H9 (cell line): Measurements from ENCODE around the gene GSTM3. TPM values are rescaled to one million over a fixed set of nuclear protein-coding genes. Genes with fewer than 3 reads are reported as not detected.

Experiments
- DNase-seq: peaks from one replicate; pipeline ENCODE4 v3.0.0-alpha.2; 2017
- H2AFZ ChIP-seq: one replicate; pipeline ENCODE4 v1.6.1; 2013; ENCODE audit warnings: mild to moderate bottlenecking, low read length, control low read depth, moderate library complexity
- H2AK5ac ChIP-seq: 2 replicates; pipeline ENCODE4 v1.6.1; 2013; ENCODE audit warnings: low read length, control low read depth, mixed read lengths; ENCODE audit not compliant: insufficient read length
- H2BK120ac ChIP-seq: one replicate; pipeline ENCODE4 v1.6.1; 2013; ENCODE audit warnings: low read depth, mild to moderate bottlenecking, low read length, control low read depth, inconsistent platforms; ENCODE audit not compliant: poor library complexity, severe bottlenecking
- H2BK12ac ChIP-seq: 2 replicates; pipeline ENCODE4 v1.6.1; 2013; ENCODE audit warnings: low read length, control low read depth, mixed read lengths, low read depth; ENCODE audit not compliant: insufficient read length
- H2BK15ac ChIP-seq: 2 replicates; pipeline ENCODE4 v1.6.1; 2013; ENCODE audit warnings: low read depth, low read length, control low read depth
- H2BK20ac ChIP-seq: one replicate; pipeline ENCODE4 v1.6.1; 2013; ENCODE audit warnings: low read depth, mild to moderate bottlenecking, low read length, control low read depth, inconsistent platforms; ENCODE audit not compliant: poor library complexity, severe bottlenecking
- H2BK5ac ChIP-seq: 2 replicates; pipeline ENCODE4 v1.6.1; 2013; ENCODE audit warnings: low read length, control low read depth, mixed read lengths; ENCODE audit not compliant: insufficient read length
- H3K14ac ChIP-seq: 2 replicates; pipeline ENCODE4 v1.6.1; 2013; ENCODE audit warnings: low read length, control low read depth; ENCODE audit not compliant: insufficient read depth
- H3K18ac ChIP-seq: 2 replicates; pipeline ENCODE4 v1.6.1; 2013; ENCODE audit warnings: low read depth, mild to moderate bottlenecking, mixed read lengths, low read length, control low read depth; ENCODE audit not compliant: insufficient read length
- H3K23ac ChIP-seq: 2 replicates; pipeline ENCODE4 v1.6.1; 2013; ENCODE audit warnings: low read length, control low read depth, mixed read lengths, low read depth; ENCODE audit not compliant: insufficient read length
- H3K23me2 ChIP-seq: 2 replicates; pipeline ENCODE4 v1.6.1; 2013; ENCODE audit warnings: low read depth, mild to moderate bottlenecking, mixed read lengths, low read length, control low read depth; ENCODE audit not compliant: insufficient read length, poor library complexity, severe bottlenecking
- H3K27ac ChIP-seq: 2 replicates; pipeline ENCODE4 v1.5.1; 2013; ENCODE audit warnings: low read length, control low read depth, mixed read lengths, low read depth; ENCODE audit not compliant: insufficient read length
- H3K27me3 ChIP-seq: 2 replicates; pipeline ENCODE4 v1.6.1; 2013; ENCODE audit warnings: low read length, control low read depth, inconsistent platforms; ENCODE audit not compliant: insufficient read depth
- H3K4ac ChIP-seq: 2 replicates; pipeline ENCODE4 v1.6.1; 2013; ENCODE audit warnings: low read depth, mild to moderate bottlenecking, control low read depth, inconsistent platforms, low read length, moderate library complexity
- H3K4me1 ChIP-seq: 2 replicates; pipeline ENCODE4 v1.6.1; 2013; ENCODE audit warnings: low read length, control low read depth, inconsistent platforms; ENCODE audit not compliant: insufficient read depth
- H3K4me2 ChIP-seq: 2 replicates; pipeline ENCODE4 v1.6.1; 2013; ENCODE audit warnings: low read length, control low read depth, mixed read lengths; ENCODE audit not compliant: insufficient read length, insufficient read depth
- H3K56ac ChIP-seq: 2 replicates; pipeline ENCODE4 v1.6.1; 2013; ENCODE audit warnings: low read depth, mild to moderate bottlenecking, mixed read lengths, low read length, control low read depth; ENCODE audit not compliant: insufficient read length
- H3K79me1 ChIP-seq: 2 replicates; pipeline ENCODE4 v1.6.1; 2013; ENCODE audit warnings: low read depth, mild to moderate bottlenecking, moderate library complexity, low read length, control low read depth, inconsistent platforms; ENCODE audit not compliant: insufficient read depth, poor library complexity, severe bottlenecking
- H3K79me2 ChIP-seq: 2 replicates; pipeline ENCODE4 v1.6.1; 2013; ENCODE audit warnings: low read length, control low read depth, inconsistent platforms; ENCODE audit not compliant: insufficient read depth
- H3K9ac ChIP-seq: 2 replicates; pipeline ENCODE4 v1.6.1; 2013; ENCODE audit warnings: low read length, control low read depth, mixed read lengths; ENCODE audit not compliant: insufficient read length; ENCODE audit errors: extremely low read depth
- H3K9me3 ChIP-seq: one replicate; pipeline ENCODE4 v1.6.1; 2013; ENCODE audit warnings: low read depth, low read length, inconsistent platforms; ENCODE audit not compliant: control insufficient read depth
- H3T11ph ChIP-seq: one replicate; pipeline ENCODE4 v1.6.1; 2013; ENCODE audit warnings: mild to moderate bottlenecking, low read length, control low read depth, inconsistent platforms
- H4K20me1 ChIP-seq: one replicate; pipeline ENCODE4 v1.6.1; 2013; ENCODE audit not compliant: control insufficient read depth, insufficient read length, insufficient read depth
- H4K5ac ChIP-seq: 2 replicates; pipeline ENCODE4 v1.6.1; 2013; ENCODE audit warnings: low read depth, mild to moderate bottlenecking, mixed read lengths, low read length, control low read depth; ENCODE audit not compliant: insufficient read length
- H4K8ac ChIP-seq: replicated peaks from 2 replicates; pipeline ENCODE4 v1.6.1; 2013; ENCODE audit warnings: low read length, control low read depth, mixed read lengths, low read depth; ENCODE audit not compliant: insufficient read length
- H4K91ac ChIP-seq: 2 replicates; pipeline ENCODE4 v1.6.1; 2013; ENCODE audit warnings: low read depth, mild to moderate bottlenecking, moderate library complexity, mixed read lengths, low read length, control low read depth; ENCODE audit not compliant: insufficient read length
- H3K27ac Mint-ChIP-seq, 3 experiments: 2 replicates in 2 of 3; 3 replicates in 1 of 3; pipeline ENCODE4 v1.8.0; 2020 to 2021; ENCODE audit warnings: mixed read lengths in 3 of 3, mild to moderate bottlenecking in 1 of 3, moderate library complexity in 1 of 3
- H3K27me3 Mint-ChIP-seq: 2 replicates; pipeline ENCODE4 v1.8.0; 2021; ENCODE audit warnings: low read depth, mild to moderate bottlenecking, moderate library complexity, mixed read lengths
- H3K36me3 Mint-ChIP-seq, 3 experiments: 2 replicates in 2 of 3; 3 replicates in 1 of 3; pipeline ENCODE4 v1.8.0; 2020 to 2021; ENCODE audit warnings: low read depth in 3 of 3, mixed read lengths in 3 of 3; ENCODE audit not compliant: insufficient read depth in 1 of 3
- H3K4me1 Mint-ChIP-seq, 2 experiments: 2 replicates each; pipeline ENCODE4 v1.8.0; 2020; ENCODE audit warnings: mixed read lengths in 2 of 2
- H3K4me3 Mint-ChIP-seq, 2 experiments: 2 replicates in 1 of 2; 3 replicates in 1 of 2; pipeline ENCODE4 v1.8.0; 2020 to 2021; ENCODE audit warnings: mild to moderate bottlenecking in 2 of 2, mixed read lengths in 2 of 2, moderate library complexity in 1 of 2
- H3K9me3 Mint-ChIP-seq, 2 experiments: 2 replicates in 1 of 2; 3 replicates in 1 of 2; pipeline ENCODE4 v1.8.0; 2020; ENCODE audit warnings: mild to moderate bottlenecking in 2 of 2, mixed read lengths in 2 of 2, moderate library complexity in 1 of 2
- WGBS: extraction: QIAGEN DNeasy Blood & Tissue Kit; methylation state at CpG from one replicate; pipeline ENCODE4 v1.1.7; 2013; ENCODE audit warnings: missing lambda C conversion rate, low lambda C conversion rate, mixed read lengths; ENCODE audit not compliant: insufficient read length; ENCODE audit errors: extremely low coverage; 5-methylcytosine and 5-hydroxymethylcytosine counted together
- total RNA-seq: library from RNA; stranded (reverse); gene quantifications from 2 replicates; pipeline ENCODE4 v1.2.1, GENCODE V29; 2021
- TF ChIP-seq, protein P1 (sequence below): fragments of 200-600 bp; sonication (generic); conservative IDR thresholded peaks from 3 replicates; pipeline ENCODE4 v1.8.0; 2021; ENCODE audit warnings: antibody characterized with exemption, mild to moderate bottlenecking

GSTM3 gene
- total RNA-seq, 1 experiment from 2014 or later: 3.5 TPM

DNA sequence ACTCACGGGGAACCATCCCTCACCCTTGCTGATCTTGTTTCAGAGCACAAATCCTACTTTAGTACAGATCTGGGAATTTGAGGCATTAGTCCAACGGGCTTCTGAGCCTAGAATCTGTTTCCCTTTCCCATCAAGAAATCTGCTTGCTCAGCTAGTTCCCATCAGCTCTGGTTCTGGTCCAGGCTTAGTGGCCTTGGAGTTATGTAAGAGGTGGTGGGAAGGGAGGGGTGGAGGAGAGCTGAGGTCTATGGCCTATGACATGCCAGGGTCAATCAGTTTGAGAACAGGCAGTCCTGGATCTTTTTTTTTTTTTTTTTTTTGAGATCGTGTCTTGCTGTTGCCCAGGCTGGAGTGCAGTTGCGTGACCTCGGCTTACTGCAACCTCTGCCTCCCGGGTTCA, 49.1 kb downstream of the GSTM3 start:
- H3K36me3 Mint-ChIP-seq: peaks cover 0 to 11% (median 0%) of the 10 kb centered on the region in 3 experiments; a peak in 1 of 7 replicates
- no peaks in the 10 kb centered on the region for H3K9me3 ChIP-seq
- no peak overlapping the region for H3T11ph ChIP-seq
- no peaks in the 10 kb centered on the region for H3K4me1 Mint-ChIP-seq
- no peaks in the 10 kb centered on the region for H3K79me1 ChIP-seq
- no peaks in the 10 kb centered on the region for H3K9me3 Mint-ChIP-seq
- H3K27ac ChIP-seq: no peak overlapping the region
- H3K27me3 Mint-ChIP-seq: peaks cover 2% of the 10 kb centered on the region; the same call in 1 of the 2 replicates
- no peak overlapping the region for H2BK12ac ChIP-seq
- H3K4me2 ChIP-seq: no peak overlapping the region
- H3K56ac ChIP-seq: no peak overlapping the region
- WGBS: no CpG with 5 or more reads among the region's 6 CpGs
- H2BK20ac ChIP-seq: no peak overlapping the region
- H4K91ac ChIP-seq: no peak overlapping the region
- no peaks in the 10 kb centered on the region for H3K27me3 ChIP-seq
- H3K18ac ChIP-seq: no peak overlapping the region
- no peak overlapping the region for H4K8ac ChIP-seq
- no peaks in the 10 kb centered on the region for H3K4me1 ChIP-seq
- no peak overlapping the region for H4K5ac ChIP-seq
- H3K23ac ChIP-seq: no peak overlapping the region
- H2BK15ac ChIP-seq: no peak overlapping the region
- no peak overlapping the region for H3K14ac ChIP-seq
- no peak for DNase-seq
- no peak overlapping the region for H2AFZ ChIP-seq
- peaks cover 2% of the 10 kb centered on the region for H3K23me2 ChIP-seq
- H3K79me2 ChIP-seq: no peaks in the 10 kb centered on the region
- H2AK5ac ChIP-seq: no peak overlapping the region
- no peak overlapping the region for H3K9ac ChIP-seq
- TF ChIP-seq, protein P1, sequence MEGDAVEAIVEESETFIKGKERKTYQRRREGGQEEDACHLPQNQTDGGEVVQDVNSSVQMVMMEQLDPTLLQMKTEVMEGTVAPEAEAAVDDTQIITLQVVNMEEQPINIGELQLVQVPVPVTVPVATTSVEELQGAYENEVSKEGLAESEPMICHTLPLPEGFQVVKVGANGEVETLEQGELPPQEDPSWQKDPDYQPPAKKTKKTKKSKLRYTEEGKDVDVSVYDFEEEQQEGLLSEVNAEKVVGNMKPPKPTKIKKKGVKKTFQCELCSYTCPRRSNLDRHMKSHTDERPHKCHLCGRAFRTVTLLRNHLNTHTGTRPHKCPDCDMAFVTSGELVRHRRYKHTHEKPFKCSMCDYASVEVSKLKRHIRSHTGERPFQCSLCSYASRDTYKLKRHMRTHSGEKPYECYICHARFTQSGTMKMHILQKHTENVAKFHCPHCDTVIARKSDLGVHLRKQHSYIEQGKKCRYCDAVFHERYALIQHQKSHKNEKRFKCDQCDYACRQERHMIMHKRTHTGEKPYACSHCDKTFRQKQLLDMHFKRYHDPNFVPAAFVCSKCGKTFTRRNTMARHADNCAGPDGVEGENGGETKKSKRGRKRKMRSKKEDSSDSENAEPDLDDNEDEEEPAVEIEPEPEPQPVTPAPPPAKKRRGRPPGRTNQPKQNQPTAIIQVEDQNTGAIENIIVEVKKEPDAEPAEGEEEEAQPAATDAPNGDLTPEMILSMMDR: no peak
- H4K20me1 ChIP-seq: no peaks in the 10 kb centered on the region
- no peak overlapping the region for H2BK5ac ChIP-seq
- H2BK120ac ChIP-seq: no peak overlapping the region
- no peak overlapping the region for H3K4ac ChIP-seq
- no peak overlapping the region for H3K27ac Mint-ChIP-seq
- no peak overlapping the region for H3K4me3 Mint-ChIP-seq
